Measurements from ENCODE around the gene LIMK2.

DNA sequence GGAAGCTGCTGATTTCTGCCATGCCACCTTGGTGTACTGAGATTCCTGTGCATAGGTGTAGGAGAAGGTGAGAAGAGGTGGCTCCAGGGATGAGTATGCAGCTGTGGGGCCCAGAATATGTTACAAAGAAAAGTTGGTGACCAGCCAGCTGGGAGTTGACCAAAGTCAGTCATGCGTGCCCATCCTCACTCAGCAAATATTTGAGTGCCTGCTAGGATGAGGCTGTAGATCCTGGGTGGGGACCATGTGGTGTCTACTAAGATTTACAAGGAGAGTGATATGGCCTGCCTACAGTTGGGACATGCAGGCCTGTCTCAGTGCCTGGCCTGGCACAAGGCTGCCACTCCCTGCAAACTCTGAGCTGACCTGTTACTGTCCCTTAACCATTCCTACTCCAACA, 32.8 kb upstream of the LIMK2 start:
- TF ChIP-seq, protein P1, sequence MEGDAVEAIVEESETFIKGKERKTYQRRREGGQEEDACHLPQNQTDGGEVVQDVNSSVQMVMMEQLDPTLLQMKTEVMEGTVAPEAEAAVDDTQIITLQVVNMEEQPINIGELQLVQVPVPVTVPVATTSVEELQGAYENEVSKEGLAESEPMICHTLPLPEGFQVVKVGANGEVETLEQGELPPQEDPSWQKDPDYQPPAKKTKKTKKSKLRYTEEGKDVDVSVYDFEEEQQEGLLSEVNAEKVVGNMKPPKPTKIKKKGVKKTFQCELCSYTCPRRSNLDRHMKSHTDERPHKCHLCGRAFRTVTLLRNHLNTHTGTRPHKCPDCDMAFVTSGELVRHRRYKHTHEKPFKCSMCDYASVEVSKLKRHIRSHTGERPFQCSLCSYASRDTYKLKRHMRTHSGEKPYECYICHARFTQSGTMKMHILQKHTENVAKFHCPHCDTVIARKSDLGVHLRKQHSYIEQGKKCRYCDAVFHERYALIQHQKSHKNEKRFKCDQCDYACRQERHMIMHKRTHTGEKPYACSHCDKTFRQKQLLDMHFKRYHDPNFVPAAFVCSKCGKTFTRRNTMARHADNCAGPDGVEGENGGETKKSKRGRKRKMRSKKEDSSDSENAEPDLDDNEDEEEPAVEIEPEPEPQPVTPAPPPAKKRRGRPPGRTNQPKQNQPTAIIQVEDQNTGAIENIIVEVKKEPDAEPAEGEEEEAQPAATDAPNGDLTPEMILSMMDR (conservative IDR thresholded peaks at IDR 0.05): no peak
- no peak for TF ChIP-seq EZH2 (IDR thresholded peaks at IDR 0.05; ENCODE audit: low read depth)
